GM21447 (cell line): ENCODE results near the gene SPINK2.

Experiments used
- ATAC-seq: cut with Tn5 transposase; IDR thresholded peaks from one replicate; pipeline ENCODE4 v1.9.1; 2021; ENCODE audit not compliant: unreplicated experiment

Gene SPINK2

DNA sequence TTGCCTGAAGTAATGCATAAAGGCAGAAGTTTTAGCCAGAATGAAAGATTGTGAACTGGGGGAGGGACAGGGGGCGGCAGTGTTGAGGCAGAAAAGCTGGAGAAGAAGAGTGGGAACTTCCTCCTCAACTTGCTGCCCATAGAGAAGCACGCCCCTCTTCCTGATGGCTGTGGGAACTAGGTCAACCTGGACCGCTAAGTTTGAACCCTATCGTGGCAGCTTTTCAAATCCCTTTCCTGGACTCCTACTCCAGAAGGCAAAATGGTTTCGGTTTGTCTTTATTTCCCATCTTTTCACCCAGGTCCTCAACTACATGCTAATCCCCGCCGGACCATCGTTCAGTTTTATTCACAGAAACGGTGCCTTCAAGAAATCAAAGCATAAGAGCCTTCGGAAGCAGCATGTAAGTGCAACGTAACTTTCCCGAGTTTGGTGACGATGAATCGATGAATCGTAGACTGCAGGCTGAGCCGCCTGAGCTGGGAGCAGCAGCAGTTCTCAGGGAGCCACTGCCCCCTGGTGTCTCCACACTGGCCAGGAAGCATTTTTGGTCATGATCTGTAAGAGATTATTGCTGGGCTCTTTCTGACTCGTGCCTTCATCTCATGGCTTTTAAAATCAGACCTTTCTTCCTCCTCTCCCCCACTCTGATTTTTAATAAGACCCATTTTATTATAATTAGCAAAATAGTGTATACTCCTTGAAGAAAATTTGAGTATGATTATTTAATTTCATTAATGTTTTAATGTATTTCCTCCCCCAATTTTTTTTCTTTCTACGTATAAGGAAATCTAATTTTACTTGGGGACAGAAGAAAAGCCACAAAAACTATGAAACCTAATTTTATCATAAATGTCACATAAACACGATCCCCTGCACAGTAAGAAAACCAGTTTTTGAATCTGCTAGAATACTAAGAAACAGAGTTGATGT is 21.4 kb downstream of the SPINK2 start:
- peak; percentile 91 for ATAC-seq

GRCh38 chr4:56799161-56799759 is 22.2 kb downstream of the SPINK2 start:
- no peak for ATAC-seq

GRCh38 chr4:56796211-56796610 is 25.3 kb downstream of the SPINK2 start:
- ATAC-seq = no peak

- peak; percentile 63 for ATAC-seq
These were observed 30.2 kb downstream of the SPINK2 start for GRCh38 chr4:56791316-56791715.

DNA sequence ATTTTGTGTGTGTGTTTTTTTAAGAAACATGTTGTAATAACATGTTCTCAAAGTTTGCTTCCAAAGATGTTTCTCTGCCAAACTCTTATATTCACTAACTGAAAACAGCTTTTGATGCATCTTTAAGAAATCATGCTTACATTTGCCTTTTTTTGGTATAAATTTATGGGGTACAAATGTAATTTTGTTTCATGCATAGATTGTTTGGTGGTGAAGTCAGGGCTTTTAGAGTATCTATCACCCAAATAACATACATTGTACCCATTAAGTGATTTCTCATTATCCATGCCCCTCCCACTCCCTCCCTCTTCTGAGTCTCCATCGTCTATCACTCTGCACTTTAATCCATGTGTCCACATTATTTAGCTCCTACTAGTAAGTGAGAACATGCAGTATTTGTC is 30.8 kb downstream of the SPINK2 start:
- ATAC-seq = no peak

GRCh38 chr4:56788081-56788480 is 33.4 kb downstream of the SPINK2 start:
- ATAC-seq = no peak

DNA sequence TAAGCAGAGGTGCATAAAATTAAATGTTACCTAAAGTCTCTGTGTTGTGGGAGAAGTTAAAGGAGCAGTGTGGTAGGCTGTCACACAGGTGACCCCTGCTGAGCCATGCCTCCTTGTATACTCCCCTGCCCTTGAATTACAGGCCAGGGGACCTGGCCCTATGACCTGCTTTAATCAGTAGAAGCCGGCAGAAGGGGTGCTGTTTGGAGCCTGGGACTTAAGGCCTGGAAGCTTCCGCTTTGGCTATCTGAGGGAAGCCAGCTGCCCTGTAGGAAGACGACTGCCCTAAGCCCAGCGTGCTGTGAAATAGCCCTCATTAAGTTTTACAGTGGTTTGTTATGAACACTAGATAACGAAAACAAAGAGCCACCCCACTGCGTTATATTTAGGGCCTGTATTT is 34.1 kb downstream of the SPINK2 start:
- ATAC-seq = no peak

- no peak for ATAC-seq
These were observed 34.5 kb downstream of the SPINK2 start for GRCh38 chr4:56786955-56787354.

- no peak for ATAC-seq
These were observed 37.5 kb downstream of the SPINK2 start for GRCh38 chr4:56783986-56784385.

GRCh38 chr4:56782019-56782418 is 39.5 kb downstream of the SPINK2 start:
- ATAC-seq = no peak

- no peak for ATAC-seq
These were observed 48.2 kb downstream of the SPINK2 start for GRCh38 chr4:56773346-56773745.

DNA sequence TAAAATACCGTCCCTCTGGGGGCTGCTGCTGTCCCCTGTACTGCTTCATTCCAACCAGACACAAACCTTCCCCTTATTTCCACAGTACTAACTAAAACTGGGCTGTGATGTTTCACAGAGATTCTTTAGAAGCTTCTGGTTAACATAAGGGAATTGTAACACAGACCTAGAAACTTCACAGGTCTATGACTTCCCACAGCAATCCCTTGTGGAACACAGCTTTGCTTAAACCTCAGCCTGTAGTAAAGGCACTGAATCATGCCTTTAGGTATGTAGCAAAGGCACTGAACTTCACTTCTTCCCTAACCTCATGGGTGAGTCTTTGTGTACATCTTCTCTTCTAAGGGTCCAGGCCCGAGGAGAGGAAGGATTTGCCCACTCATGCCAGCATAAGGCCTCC is 49.4 kb downstream of the SPINK2 start:
- ATAC-seq = no peak

GRCh38 chr4:56768763-56769162 is 52.7 kb downstream of the SPINK2 start:
- no peak for ATAC-seq

DNA sequence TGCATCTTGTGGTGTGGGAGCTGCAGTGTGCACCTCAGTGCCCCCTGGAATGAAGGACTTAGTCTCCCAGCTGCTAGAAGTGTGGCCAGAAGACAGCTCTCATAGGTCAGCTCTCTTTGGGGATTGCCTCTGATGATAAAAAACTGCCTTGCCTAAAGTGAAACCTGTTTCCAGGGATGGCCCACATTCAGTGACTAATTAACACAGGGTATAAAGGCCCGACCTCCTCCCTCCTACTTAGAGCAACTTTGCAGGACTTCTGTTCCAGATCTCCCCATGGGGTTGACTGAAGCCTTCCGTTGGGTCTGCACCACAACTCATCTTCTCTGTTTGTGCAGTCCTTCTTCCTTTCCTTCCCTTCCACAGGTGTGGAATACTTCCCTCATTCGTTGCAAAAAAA is 53.2 kb downstream of the SPINK2 start:
- no peak for ATAC-seq

- no peak for ATAC-seq
These were observed 53.9 kb downstream of the SPINK2 start for GRCh38 chr4:56767567-56767966.

GRCh38 chr4:56764775-56765174 is 56.7 kb downstream of the SPINK2 start:
- no peak for ATAC-seq

GRCh38 chr4:56764223-56764622 is 57.3 kb downstream of the SPINK2 start:
- ATAC-seq = no peak

GRCh38 chr4:56762484-56763250 is 58.8 kb downstream of the SPINK2 start:
- peak; percentile 30 for ATAC-seq

DNA sequence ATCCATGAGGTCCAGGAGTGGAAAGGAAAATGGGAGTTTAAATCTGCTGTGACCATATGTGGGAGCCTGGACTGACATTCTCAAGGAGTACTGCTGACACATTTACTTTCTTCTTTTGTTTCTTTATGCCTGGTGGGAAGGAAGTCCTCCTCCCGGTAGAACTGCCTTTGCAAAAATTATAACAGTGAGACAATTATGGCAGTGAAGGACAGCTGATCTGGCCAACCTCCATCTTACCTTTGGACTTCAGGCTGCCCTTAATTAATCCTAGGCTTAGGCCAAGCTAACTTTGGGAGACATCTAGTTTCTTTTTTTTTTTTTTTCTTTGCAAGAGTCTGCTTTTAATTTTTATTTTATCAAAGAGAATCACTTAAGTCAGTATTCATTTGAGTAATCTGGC is 61.3 kb downstream of the SPINK2 start:
- ATAC-seq = no peak
